ENCODE results near the gene JAM2.

DNA sequence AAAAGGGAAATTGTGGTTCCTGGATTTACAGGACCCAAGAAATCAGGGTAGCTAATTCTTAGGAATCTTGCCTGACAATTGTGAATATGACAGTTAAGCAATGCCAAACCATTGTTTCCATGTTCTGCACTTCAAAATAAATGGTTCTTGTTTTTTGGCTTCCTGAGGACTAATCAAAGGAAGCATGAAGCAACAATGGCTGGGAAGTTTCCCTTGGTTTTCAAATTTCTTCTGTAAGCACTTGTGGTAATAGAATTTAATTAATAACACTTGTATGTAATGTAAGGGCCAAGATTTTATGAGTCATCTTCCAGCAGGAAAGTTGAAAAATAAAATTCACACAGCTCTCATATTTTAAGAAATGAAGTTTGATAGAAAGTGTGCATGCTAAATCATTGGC lies 31.7 kb downstream of the JAM2 start:
- TF ChIP-seq, protein P1, sequence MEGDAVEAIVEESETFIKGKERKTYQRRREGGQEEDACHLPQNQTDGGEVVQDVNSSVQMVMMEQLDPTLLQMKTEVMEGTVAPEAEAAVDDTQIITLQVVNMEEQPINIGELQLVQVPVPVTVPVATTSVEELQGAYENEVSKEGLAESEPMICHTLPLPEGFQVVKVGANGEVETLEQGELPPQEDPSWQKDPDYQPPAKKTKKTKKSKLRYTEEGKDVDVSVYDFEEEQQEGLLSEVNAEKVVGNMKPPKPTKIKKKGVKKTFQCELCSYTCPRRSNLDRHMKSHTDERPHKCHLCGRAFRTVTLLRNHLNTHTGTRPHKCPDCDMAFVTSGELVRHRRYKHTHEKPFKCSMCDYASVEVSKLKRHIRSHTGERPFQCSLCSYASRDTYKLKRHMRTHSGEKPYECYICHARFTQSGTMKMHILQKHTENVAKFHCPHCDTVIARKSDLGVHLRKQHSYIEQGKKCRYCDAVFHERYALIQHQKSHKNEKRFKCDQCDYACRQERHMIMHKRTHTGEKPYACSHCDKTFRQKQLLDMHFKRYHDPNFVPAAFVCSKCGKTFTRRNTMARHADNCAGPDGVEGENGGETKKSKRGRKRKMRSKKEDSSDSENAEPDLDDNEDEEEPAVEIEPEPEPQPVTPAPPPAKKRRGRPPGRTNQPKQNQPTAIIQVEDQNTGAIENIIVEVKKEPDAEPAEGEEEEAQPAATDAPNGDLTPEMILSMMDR (IDR thresholded peaks at IDR 0.05), result no peak
- TF ChIP-seq SP1 (CRISPR knock-in tag; conservative IDR thresholded peaks at IDR 0.05), result no peak
- TF ChIP-seq JUN (CRISPR knock-in tag; IDR thresholded peaks at IDR 0.05), result no peak
- no peak for TF ChIP-seq OVOL2 (CRISPR knock-in tag; IDR thresholded peaks at IDR 0.05; ENCODE audit: borderline replicate concordance)
- TF ChIP-seq, protein P2, sequence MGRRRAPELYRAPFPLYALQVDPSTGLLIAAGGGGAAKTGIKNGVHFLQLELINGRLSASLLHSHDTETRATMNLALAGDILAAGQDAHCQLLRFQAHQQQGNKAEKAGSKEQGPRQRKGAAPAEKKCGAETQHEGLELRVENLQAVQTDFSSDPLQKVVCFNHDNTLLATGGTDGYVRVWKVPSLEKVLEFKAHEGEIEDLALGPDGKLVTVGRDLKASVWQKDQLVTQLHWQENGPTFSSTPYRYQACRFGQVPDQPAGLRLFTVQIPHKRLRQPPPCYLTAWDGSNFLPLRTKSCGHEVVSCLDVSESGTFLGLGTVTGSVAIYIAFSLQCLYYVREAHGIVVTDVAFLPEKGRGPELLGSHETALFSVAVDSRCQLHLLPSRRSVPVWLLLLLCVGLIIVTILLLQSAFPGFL (CRISPR knock-in tag; IDR thresholded peaks at IDR 0.05; ENCODE audit: borderline replicate concordance), result no peak
- TF ChIP-seq FOXJ3 (CRISPR knock-in tag; IDR thresholded peaks at IDR 0.05; ENCODE audit: borderline replicate concordance), result no peak
- no peak for TF ChIP-seq RORB (CRISPR knock-in tag; IDR thresholded peaks at IDR 0.05)
- TF ChIP-seq, protein P3, sequence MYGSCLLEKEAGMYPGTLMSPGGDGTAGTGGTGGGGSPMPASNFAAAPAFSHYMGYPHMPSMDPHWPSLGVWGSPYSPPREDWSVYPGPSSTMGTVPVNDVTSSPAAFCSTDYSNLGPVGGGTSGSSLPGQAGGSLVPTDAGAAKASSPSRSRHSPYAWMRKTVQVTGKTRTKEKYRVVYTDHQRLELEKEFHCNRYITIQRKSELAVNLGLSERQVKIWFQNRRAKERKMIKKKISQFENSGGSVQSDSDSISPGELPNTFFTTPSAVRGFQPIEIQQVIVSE (CRISPR knock-in tag; IDR thresholded peaks at IDR 0.05; ENCODE audit: borderline replicate concordance), result no peak

All from WTC11 (cell line).